Suprapubic skin (tissue), 3 donors: ENCODE measurements around the gene FXYD4.
"Not testable (repeated sequence)": the region's sequence is repeated elsewhere in the genome, so short reads cannot be mapped to it uniquely, and the experiment has no call there.

ENCODE experiments used
- POLR2A ChIP-seq, 2 donors: fragments of 450-650 bp; IDR thresholded peaks; one replicate each; pipeline ENCODE4 v1.6.1; 2017; ENCODE audit warnings: antibody characterized with exemption in 2 of 2, mild to moderate bottlenecking in 2 of 2, moderate library complexity in 2 of 2
- TF ChIP-seq, protein P1 (sequence below), 2 donors: fragments of 200-600 bp in 1 of 2; fragments of 450-650 bp in 1 of 2; sonication (generic) in 1 of 2; IDR thresholded peaks; one replicate each; pipeline ENCODE4 v1.5.1; 2016 to 2019; ENCODE audit warnings: antibody characterized with exemption in 2 of 2, mild to moderate bottlenecking in 1 of 2, moderate library complexity in 1 of 2

DNA sequence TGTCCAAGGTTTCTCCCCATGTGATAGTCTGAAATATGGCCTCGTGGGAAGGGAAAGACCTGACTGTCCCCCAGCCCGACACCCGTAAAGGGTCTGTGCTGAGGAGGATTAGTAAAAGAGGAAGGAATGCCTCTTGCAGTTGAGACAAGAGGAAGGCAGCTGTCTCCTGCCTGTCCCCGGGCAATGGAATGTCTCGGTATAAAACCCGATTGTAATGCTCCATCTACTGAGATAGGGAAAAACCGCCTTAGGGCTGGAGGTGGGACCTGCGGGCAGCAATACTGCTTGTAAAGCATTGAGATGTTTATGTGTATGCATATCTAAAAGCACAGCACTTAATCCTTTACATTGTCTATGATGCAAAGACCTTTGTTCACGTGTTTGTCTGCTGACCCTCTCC lies 33.9 kb upstream of the FXYD4 start:
- TF ChIP-seq, protein P1, sequence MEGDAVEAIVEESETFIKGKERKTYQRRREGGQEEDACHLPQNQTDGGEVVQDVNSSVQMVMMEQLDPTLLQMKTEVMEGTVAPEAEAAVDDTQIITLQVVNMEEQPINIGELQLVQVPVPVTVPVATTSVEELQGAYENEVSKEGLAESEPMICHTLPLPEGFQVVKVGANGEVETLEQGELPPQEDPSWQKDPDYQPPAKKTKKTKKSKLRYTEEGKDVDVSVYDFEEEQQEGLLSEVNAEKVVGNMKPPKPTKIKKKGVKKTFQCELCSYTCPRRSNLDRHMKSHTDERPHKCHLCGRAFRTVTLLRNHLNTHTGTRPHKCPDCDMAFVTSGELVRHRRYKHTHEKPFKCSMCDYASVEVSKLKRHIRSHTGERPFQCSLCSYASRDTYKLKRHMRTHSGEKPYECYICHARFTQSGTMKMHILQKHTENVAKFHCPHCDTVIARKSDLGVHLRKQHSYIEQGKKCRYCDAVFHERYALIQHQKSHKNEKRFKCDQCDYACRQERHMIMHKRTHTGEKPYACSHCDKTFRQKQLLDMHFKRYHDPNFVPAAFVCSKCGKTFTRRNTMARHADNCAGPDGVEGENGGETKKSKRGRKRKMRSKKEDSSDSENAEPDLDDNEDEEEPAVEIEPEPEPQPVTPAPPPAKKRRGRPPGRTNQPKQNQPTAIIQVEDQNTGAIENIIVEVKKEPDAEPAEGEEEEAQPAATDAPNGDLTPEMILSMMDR (IDR thresholded peaks at IDR 0.05): not testable (repeated sequence)
- not testable (repeated sequence) for TF ChIP-seq POLR2A (IDR thresholded peaks at IDR 0.05)
